OCI-LY3 (cell line): Measurements from ENCODE around the gene PHYKPL.

Experiments
- EZH2phosphoT487 ChIP-seq: fragments of 200-600 bp; shearing (Covaris generic); IDR thresholded peaks from 2 replicates; pipeline ENCODE4 v1.6.1; 2018; ENCODE audit warnings: antibody characterized with exemption, mixed run types, low read depth
- TF ChIP-seq, protein P1 (sequence below): fragments of 200-600, 300-600 bp; sonication (generic); IDR thresholded peaks from 2 replicates; pipeline ENCODE4 v1.5.1; 2014; ENCODE audit warnings: antibody characterized with exemption, low read length, low read depth

DNA sequence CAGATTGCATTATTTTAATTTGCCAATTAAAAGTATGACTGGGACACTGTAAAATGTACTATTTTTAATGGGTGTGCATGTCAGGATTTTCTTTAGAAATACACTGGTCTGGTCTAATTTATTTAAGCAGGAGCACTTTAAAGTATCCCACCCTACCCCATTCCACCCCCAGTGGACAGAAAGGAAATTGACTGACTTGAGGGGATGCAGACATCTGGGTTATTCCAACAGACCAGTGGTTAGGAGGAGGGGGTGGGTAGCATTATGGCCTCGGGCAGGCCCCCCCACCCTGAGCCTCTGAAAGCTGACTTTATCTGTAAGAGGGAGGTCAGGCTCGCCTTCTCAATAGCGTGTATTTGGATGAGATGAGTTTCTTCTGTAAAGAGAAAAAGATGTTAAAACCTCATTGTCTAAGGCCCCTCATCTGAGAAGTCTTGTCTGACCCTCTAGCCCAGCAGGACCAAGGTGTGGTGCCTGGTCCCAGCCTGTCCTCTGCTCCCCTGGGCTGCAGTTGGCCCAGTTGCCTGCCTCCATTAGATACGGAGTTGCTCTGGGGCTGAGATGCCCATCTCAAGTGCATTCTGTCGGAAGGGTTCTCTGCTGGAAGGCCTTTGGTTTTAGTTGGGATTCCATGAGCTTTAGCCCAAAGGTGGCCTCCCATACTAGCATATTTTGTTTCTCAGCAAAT, 23.9 kb downstream of the PHYKPL start:
- TF ChIP-seq, protein P1, sequence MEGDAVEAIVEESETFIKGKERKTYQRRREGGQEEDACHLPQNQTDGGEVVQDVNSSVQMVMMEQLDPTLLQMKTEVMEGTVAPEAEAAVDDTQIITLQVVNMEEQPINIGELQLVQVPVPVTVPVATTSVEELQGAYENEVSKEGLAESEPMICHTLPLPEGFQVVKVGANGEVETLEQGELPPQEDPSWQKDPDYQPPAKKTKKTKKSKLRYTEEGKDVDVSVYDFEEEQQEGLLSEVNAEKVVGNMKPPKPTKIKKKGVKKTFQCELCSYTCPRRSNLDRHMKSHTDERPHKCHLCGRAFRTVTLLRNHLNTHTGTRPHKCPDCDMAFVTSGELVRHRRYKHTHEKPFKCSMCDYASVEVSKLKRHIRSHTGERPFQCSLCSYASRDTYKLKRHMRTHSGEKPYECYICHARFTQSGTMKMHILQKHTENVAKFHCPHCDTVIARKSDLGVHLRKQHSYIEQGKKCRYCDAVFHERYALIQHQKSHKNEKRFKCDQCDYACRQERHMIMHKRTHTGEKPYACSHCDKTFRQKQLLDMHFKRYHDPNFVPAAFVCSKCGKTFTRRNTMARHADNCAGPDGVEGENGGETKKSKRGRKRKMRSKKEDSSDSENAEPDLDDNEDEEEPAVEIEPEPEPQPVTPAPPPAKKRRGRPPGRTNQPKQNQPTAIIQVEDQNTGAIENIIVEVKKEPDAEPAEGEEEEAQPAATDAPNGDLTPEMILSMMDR: 0 out of 2 replicates have a peak, but pooled peaks have one; percentile 3
- TF ChIP-seq EZH2phosphoT487: no peak
